OCI-LY1 (cell line): Measurements from ENCODE around the gene MARCHF6.

ENCODE experiments used
- H2AFZ ChIP-seq: fragments of 200-600 bp; sonication (generic), shearing (Covaris generic); 2 replicates; pipeline ENCODE4 v1.6.0; 2014; ENCODE audit warnings: antibody characterized with exemption, mild to moderate bottlenecking, low read length
- H3F3A ChIP-seq: fragments of 200-600 bp; sonication (generic), shearing (Covaris generic); 2 replicates; pipeline ENCODE4 v1.6.0; 2014; ENCODE audit warnings: mild to moderate bottlenecking, antibody characterized with exemption, low read length, moderate library complexity; ENCODE audit not compliant: insufficient read depth
- H3K27ac ChIP-seq: fragments of 200-600 bp; sonication (generic); 2 replicates; pipeline ENCODE4 v1.5.1; 2014; ENCODE audit warnings: low read length, mixed run types, mild to moderate bottlenecking, low read depth; ENCODE audit not compliant: poor library complexity, severe bottlenecking
- H3K27me3 ChIP-seq: fragments of 200-600 bp; sonication (generic); 2 replicates; pipeline ENCODE4 v1.6.0; 2014; ENCODE audit warnings: antibody characterized with exemption, mild to moderate bottlenecking, low read length, moderate library complexity; ENCODE audit not compliant: insufficient read depth
- H3K36me3 ChIP-seq: fragments of 200-600 bp; sonication (generic); 2 replicates; pipeline ENCODE4 v1.6.1; 2014; ENCODE audit warnings: mild to moderate bottlenecking, antibody characterized with exemption, low read length, moderate library complexity, mixed read lengths; ENCODE audit not compliant: insufficient read depth
- H3K4me1 ChIP-seq: fragments of 200-600 bp; sonication (generic); 2 replicates; pipeline ENCODE4 v1.5.1; 2014; ENCODE audit warnings: mild to moderate bottlenecking, low read length, moderate library complexity; ENCODE audit not compliant: insufficient read depth, severe bottlenecking
- H3K4me2 ChIP-seq: fragments of 200-600 bp; sonication (generic), shearing (Covaris generic); 2 replicates; pipeline ENCODE4 v1.6.1; 2014; ENCODE audit warnings: low read length
- H3K4me3 ChIP-seq: fragments of 200-600 bp; sonication (generic); 2 replicates; pipeline ENCODE4 v1.5.1; 2014; ENCODE audit warnings: low read length, low read depth, mild to moderate bottlenecking, mixed read lengths; ENCODE audit not compliant: poor library complexity, severe bottlenecking
- H3K79me2 ChIP-seq: fragments of 200-600 bp; shearing (Covaris generic); 2 replicates; pipeline ENCODE4 v1.6.1; 2016; ENCODE audit warnings: mixed run types, low read length, mixed read lengths; ENCODE audit not compliant: insufficient read depth
- H3K9ac ChIP-seq: fragments of 200-600 bp; sonication (generic), shearing (Covaris generic); 2 replicates; pipeline ENCODE4 v1.6.1; 2014; ENCODE audit warnings: mild to moderate bottlenecking, low read length, mixed read lengths
- H3K9me2 ChIP-seq: fragments of 200-600 bp; sonication (generic), shearing (Covaris generic); 2 replicates; pipeline ENCODE4 v1.6.1; 2014; ENCODE audit warnings: low read depth, mild to moderate bottlenecking, low read length, mixed read lengths
- H3K9me3 ChIP-seq: fragments of 200-600 bp; shearing (Covaris generic); 2 replicates; pipeline ENCODE4 v1.6.1; 2014; ENCODE audit warnings: low read length, mixed read lengths
- H4K20me1 ChIP-seq: fragments of 200-600 bp; sonication (generic), shearing (Covaris generic); 2 replicates; pipeline ENCODE4 v1.6.0; 2016; ENCODE audit warnings: mild to moderate bottlenecking, low read length; ENCODE audit not compliant: insufficient read depth
- EZH2 ChIP-seq: fragments of 200-600 bp; sonication (generic), shearing (Covaris generic); IDR thresholded peaks from 2 replicates; pipeline ENCODE4 v1.8.0; 2017; ENCODE audit warnings: borderline replicate concordance, mixed run types, mild to moderate bottlenecking, antibody characterized with exemption, low read length, moderate library complexity, mixed read lengths
- TF ChIP-seq, protein P1 (sequence below): fragments of 200-600 bp; sonication (generic), shearing (Covaris generic); IDR thresholded peaks from 2 replicates; pipeline ENCODE4 v1.5.1; 2017; ENCODE audit warnings: mild to moderate bottlenecking, antibody characterized with exemption, low read length, moderate library complexity, mixed read lengths

Gene MARCHF6

DNA sequence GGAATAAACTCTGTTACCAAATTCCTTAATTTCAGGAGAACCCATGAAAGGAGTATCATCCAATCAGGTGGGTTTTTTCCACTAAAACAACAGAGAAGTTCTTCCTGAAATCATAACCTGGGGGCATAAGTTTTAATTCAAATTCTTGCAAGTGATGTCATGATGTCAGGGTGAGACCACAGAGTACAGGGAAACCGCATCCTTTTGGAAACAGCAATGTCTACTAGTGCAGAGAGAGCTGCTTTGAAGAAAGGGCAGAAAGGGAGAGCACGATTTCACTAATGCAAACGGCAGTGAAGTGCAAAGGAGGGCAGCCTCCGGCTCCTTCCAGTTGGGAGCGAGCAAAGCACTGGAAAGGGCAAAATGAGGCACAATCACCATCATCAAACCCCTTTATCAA lies 25.2 kb upstream of the MARCHF6 start:
- H3K9me2 ChIP-seq: no peaks in the 10 kb centered on the region
- H3K27ac ChIP-seq: no peak overlapping the region
- H3K9ac ChIP-seq: no peak overlapping the region
- H2AFZ ChIP-seq: no peak overlapping the region
- H3K4me2 ChIP-seq: no peak overlapping the region
- H3K36me3 ChIP-seq: no peaks in the 10 kb centered on the region
- H3K27me3 ChIP-seq: 0 out of 2 replicates have a peak, but pooled peaks cover 4% of the 10 kb centered on the region
- no peak for TF ChIP-seq EZH2
- TF ChIP-seq, protein P1, sequence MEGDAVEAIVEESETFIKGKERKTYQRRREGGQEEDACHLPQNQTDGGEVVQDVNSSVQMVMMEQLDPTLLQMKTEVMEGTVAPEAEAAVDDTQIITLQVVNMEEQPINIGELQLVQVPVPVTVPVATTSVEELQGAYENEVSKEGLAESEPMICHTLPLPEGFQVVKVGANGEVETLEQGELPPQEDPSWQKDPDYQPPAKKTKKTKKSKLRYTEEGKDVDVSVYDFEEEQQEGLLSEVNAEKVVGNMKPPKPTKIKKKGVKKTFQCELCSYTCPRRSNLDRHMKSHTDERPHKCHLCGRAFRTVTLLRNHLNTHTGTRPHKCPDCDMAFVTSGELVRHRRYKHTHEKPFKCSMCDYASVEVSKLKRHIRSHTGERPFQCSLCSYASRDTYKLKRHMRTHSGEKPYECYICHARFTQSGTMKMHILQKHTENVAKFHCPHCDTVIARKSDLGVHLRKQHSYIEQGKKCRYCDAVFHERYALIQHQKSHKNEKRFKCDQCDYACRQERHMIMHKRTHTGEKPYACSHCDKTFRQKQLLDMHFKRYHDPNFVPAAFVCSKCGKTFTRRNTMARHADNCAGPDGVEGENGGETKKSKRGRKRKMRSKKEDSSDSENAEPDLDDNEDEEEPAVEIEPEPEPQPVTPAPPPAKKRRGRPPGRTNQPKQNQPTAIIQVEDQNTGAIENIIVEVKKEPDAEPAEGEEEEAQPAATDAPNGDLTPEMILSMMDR: no peak
- H3K4me3 ChIP-seq: no peak overlapping the region
- peaks cover 3% of the 10 kb centered on the region for H3K4me1 ChIP-seq
- no peaks in the 10 kb centered on the region for H3K9me3 ChIP-seq
- H4K20me1 ChIP-seq: no peaks in the 10 kb centered on the region
- H3F3A ChIP-seq: no peaks in the 10 kb centered on the region
- no peaks in the 10 kb centered on the region for H3K79me2 ChIP-seq

DNA sequence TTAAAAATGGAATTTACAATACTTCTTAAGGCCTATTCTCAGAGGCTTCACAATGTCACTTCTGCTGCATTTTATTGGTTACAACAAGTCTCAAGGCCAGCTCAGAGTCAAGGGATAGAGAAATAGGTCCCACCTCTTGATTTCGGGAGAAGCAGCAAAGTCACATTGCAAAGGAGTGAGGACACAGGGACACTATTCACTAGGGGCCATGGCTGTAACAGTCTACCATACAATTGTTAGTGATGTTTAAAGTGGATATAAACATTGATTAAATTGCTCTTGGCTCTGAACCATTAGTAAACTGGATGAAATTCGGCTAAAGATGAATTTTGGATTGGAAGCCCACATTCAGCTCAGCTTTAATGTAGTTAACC lies 24.1 kb upstream of the MARCHF6 start:
- Histone ChIP-seq H3F3A (no peaks in the 10 kb centered on the region), H3K9me3 (no peaks in the 10 kb centered on the region), H3K9me2 (no peaks in the 10 kb centered on the region), H3K4me2 (no peak overlapping the region), H3K27ac (no peak overlapping the region), H3K79me2 (no peaks in the 10 kb centered on the region), H3K9ac (no peak overlapping the region), H3K4me3 (no peak overlapping the region), H3K27me3 (0 out of 2 replicates have a peak, but pooled peaks cover 4% of the 10 kb centered on the region), H3K4me1 (peaks cover 8% of the 10 kb centered on the region), H3K36me3 (no peaks in the 10 kb centered on the region), H4K20me1 (no peaks in the 10 kb centered on the region), H2AFZ (no peak overlapping the region)
- no peak for TF ChIP-seq EZH2
- TF ChIP-seq, protein P1: no peak

DNA sequence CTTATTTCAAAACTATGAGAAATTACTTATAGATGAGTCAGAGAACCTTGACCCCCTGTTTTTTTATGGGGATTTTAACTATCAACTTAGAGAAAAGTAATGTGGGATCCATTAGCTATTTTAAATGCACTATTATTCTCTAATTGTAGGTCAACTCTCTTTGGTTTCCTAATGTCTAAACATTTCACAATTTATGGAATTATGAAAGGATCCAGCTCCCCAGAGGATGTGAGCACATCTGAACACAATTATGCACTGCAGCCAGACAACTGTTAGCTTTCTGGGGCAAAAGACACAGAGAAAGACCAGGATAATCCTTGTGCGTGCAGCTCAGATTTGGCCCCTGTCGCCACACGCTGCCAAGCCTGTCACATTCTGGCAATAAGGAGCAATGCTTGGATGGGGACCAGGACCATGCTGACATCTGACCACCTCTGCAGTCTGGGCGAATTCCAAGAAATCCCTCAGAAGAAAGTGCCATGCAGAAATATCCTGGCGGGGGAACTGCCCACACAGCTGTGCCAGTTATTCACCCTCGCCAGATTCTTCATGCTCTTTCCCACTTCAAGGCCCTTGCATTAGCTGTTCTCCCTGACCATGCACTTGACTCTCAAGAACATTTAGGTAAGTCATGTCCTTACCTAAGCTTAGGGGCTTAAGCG lies 23.5 kb upstream of the MARCHF6 start:
- H3K27ac ChIP-seq: no peak overlapping the region
- H3K79me2 ChIP-seq: no peaks in the 10 kb centered on the region
- no peaks in the 10 kb centered on the region for H3K9me2 ChIP-seq
- peaks cover 8% of the 10 kb centered on the region for H3K4me1 ChIP-seq
- no peaks in the 10 kb centered on the region for H3K9me3 ChIP-seq
- no peak overlapping the region for H3K4me3 ChIP-seq
- no peak for TF ChIP-seq EZH2
- TF ChIP-seq, protein P1: no peak
- H3K27me3 ChIP-seq: 0 out of 2 replicates have a peak, but pooled peaks cover 4% of the 10 kb centered on the region
- H4K20me1 ChIP-seq: no peaks in the 10 kb centered on the region
- no peak overlapping the region for H3K4me2 ChIP-seq
- H3K36me3 ChIP-seq: no peaks in the 10 kb centered on the region
- H2AFZ ChIP-seq: no peak overlapping the region
- H3F3A ChIP-seq: no peaks in the 10 kb centered on the region
- no peak overlapping the region for H3K9ac ChIP-seq
